Brain microvascular endothelial cell (primary cell): ENCODE measurements around the gene B3GAT2.

ENCODE experiments used
- DNase-seq: peaks from one replicate; pipeline ENCODE4 v3.0.0-alpha.2; 2020
- H3K27ac ChIP-seq: fragments of 250-450 bp; sonication (Bioruptor Pico); 2 replicates; pipeline ENCODE4 v1.5.1; 2020; ENCODE audit warnings: mild to moderate bottlenecking, moderate library complexity
- H3K27me3 ChIP-seq: fragments of 250-450 bp; sonication (Bioruptor Pico); replicated peaks from 2 replicates; pipeline ENCODE4 v1.5.1; 2020; ENCODE audit warnings: mild to moderate bottlenecking
- H3K36me3 ChIP-seq: fragments of 250-450 bp; sonication (Bioruptor Pico); replicated peaks from 2 replicates; pipeline ENCODE4 v1.5.1; 2020; ENCODE audit warnings: mild to moderate bottlenecking
- H3K4me3 ChIP-seq: 2 replicates; pipeline ENCODE4 v1.5.1; 2011; ENCODE audit warnings: low read depth, mild to moderate bottlenecking, control low read depth, low read length, moderate library complexity
- in situ Hi-C: cut with HindIII; loops from 2 replicates; pipeline ENCODE4 v1.10.0; 2017; ENCODE audit warnings: low sequenced_read_pairs, low pct_ligation_motif_present
- TF ChIP-seq, protein P1 (sequence below): IDR thresholded peaks from 2 replicates; pipeline ENCODE4 v1.5.1; 2011; ENCODE audit warnings: low read depth, mild to moderate bottlenecking, moderate library complexity, low read length, control low read depth, inconsistent platforms; ENCODE audit errors: missing control alignments

The B3GAT2 gene

DNA sequence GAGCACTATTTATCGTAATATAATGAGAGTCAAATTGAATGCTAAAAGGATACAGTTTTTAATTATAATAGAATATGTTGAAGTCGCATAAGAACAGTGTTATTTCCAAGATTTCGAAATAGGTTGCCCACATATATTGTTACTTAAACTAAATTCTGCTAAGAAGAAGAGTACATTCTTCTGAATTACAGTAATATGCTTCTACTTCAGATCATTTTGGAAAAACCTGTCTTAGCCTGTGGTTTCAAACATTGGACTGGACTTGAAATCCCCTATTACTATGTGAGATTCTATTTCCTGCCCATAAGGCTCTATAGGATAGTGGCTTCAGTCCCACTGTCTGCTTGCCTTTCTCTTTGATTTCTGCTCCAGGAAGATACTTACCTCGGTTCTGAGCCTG is 137.2 kb downstream of the B3GAT2 start:
- no peaks in the 10 kb centered on the region for H3K27me3 ChIP-seq
- no peak overlapping the region for H3K27ac ChIP-seq
- in situ Hi-C loops: no loop called here
- TF ChIP-seq, protein P1, sequence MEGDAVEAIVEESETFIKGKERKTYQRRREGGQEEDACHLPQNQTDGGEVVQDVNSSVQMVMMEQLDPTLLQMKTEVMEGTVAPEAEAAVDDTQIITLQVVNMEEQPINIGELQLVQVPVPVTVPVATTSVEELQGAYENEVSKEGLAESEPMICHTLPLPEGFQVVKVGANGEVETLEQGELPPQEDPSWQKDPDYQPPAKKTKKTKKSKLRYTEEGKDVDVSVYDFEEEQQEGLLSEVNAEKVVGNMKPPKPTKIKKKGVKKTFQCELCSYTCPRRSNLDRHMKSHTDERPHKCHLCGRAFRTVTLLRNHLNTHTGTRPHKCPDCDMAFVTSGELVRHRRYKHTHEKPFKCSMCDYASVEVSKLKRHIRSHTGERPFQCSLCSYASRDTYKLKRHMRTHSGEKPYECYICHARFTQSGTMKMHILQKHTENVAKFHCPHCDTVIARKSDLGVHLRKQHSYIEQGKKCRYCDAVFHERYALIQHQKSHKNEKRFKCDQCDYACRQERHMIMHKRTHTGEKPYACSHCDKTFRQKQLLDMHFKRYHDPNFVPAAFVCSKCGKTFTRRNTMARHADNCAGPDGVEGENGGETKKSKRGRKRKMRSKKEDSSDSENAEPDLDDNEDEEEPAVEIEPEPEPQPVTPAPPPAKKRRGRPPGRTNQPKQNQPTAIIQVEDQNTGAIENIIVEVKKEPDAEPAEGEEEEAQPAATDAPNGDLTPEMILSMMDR: no peak
- H3K36me3 ChIP-seq: no peaks in the 10 kb centered on the region
- DNase-seq: no peak
- H3K4me3 ChIP-seq: no peak overlapping the region

DNA sequence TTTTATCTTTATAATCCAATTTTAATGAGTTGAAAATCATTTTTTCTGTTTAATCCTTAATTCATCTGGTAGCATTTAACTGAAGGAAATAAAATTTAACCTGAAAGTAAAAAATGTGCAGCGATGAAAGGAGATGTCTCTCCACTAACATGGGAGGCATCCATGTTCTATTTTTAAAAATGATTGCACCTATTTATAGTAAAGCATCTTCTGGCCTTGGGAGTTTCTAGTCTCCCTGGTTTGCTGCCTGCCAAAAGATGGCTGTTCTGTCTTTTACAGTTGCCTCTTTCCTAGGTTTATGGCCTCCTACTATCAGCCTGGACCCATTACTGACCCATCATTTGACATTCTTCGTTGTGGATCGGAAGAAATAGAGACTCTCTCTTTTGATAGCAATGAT is 143.0 kb downstream of the B3GAT2 start:
- no peak overlapping the region for H3K4me3 ChIP-seq
- in situ Hi-C loops: no loop called here
- H3K36me3 ChIP-seq: no peaks in the 10 kb centered on the region
- TF ChIP-seq, protein P1: no peak
- no peak for DNase-seq
- H3K27me3 ChIP-seq: no peaks in the 10 kb centered on the region
- no peak overlapping the region for H3K27ac ChIP-seq

DNA sequence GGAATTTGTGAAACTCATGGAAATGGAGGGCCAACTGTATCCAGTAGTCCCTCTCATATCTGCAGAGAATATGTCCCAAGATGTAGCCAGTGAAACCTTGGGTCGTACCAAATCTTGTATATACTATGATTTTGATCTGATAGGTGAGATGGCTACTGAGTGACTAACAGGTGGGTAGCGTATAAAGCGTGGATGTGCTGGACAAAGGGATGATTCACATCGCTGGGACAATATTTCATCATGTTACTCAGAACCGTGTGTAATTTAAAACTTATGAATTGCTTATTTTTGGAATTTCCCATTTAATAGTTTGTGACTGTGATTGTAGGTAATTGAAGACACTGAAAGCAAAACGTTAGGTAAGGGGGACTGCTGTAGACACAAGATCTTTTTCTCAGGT is 145.1 kb downstream of the B3GAT2 start:
- H3K27me3 ChIP-seq: no peaks in the 10 kb centered on the region
- H3K27ac ChIP-seq: no peak overlapping the region
- H3K4me3 ChIP-seq: no peak overlapping the region
- DNase-seq: no peak
- in situ Hi-C loops: no loop called here
- no peaks in the 10 kb centered on the region for H3K36me3 ChIP-seq
- TF ChIP-seq, protein P1: no peak
